ENCODE data around the gene FCHSD1.

DNA sequence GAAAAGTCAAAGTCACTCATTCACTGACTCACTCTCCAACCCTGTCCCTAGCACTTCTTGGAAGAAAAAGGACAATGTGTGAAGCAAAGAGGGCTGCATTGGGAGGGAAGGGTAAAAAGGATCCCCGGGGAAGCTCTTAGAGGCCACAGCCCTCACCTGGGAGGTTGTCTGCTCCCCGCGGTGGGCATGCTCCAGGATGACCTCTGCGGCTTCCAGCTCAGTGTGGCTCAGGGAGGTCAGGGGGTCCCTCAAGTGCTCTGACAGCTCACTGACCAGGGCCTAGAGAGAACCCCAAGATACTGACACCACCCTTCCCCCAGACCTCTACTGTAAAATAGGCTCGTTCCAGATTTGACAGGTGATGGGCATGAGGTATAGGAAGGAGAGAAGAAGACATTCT, 4.0 kb downstream of the FCHSD1 start:
- TF ChIP-seq, protein P1, sequence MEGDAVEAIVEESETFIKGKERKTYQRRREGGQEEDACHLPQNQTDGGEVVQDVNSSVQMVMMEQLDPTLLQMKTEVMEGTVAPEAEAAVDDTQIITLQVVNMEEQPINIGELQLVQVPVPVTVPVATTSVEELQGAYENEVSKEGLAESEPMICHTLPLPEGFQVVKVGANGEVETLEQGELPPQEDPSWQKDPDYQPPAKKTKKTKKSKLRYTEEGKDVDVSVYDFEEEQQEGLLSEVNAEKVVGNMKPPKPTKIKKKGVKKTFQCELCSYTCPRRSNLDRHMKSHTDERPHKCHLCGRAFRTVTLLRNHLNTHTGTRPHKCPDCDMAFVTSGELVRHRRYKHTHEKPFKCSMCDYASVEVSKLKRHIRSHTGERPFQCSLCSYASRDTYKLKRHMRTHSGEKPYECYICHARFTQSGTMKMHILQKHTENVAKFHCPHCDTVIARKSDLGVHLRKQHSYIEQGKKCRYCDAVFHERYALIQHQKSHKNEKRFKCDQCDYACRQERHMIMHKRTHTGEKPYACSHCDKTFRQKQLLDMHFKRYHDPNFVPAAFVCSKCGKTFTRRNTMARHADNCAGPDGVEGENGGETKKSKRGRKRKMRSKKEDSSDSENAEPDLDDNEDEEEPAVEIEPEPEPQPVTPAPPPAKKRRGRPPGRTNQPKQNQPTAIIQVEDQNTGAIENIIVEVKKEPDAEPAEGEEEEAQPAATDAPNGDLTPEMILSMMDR (IDR thresholded peaks at IDR 0.05): no peak
- no peak for TF ChIP-seq POLR2A (IDR thresholded peaks at IDR 0.05)
